Testis (tissue), 3 donors: ENCODE data around the gene MXD3. TPM values are rescaled to one million over a fixed set of nuclear protein-coding genes. Genes with fewer than 3 reads are reported as not detected.

ENCODE experiments used
- DNase-seq: peaks from one replicate; pipeline ENCODE4 v3.0.0-alpha.2; 2019
- H3K27ac ChIP-seq, 2 donors: fragments of 200-600 bp; sonication (generic); one replicate each; pipeline ENCODE4 v1.5.1; 2019
- H3K27me3 ChIP-seq: fragments of 200-600 bp; sonication (generic); one replicate; pipeline ENCODE4 v1.5.1; 2019
- H3K36me3 ChIP-seq: fragments of 200-600 bp; sonication (generic); one replicate; pipeline ENCODE4 v1.5.1; 2017; ENCODE audit warnings: low read depth; ENCODE audit errors: missing control alignments
- H3K4me1 ChIP-seq: fragments of 200-600 bp; sonication (generic); one replicate; pipeline ENCODE4 v1.5.1; 2019
- H3K4me3 ChIP-seq, 2 donors: fragments of 200-600 bp; sonication (generic); one replicate each; pipeline ENCODE4 v1.5.1; 2017 to 2019
- H3K9me3 ChIP-seq: fragments of 200-600 bp; sonication (generic); one replicate; pipeline ENCODE4 v1.5.1; 2017
- POLR2A ChIP-seq: fragments of 450-650 bp; IDR thresholded peaks from one replicate; pipeline ENCODE4 v1.6.1; 2017; ENCODE audit warnings: antibody characterized with exemption, mild to moderate bottlenecking, moderate library complexity
- WGBS, 2 donors: methylation state at CpG; one replicate each; pipeline ENCODE4 v1.1.5; 2018; 5-methylcytosine and 5-hydroxymethylcytosine counted together
- intact Hi-C: fragments of 100-400 bp; cut with DNase I; formaldehyde crosslinking; loops from one replicate; pipeline ENCODE4 v1.15.1; 2023; ENCODE audit warnings: low total_unique reads
- polyA plus RNA-seq: library from polyadenylated mRNA; stranded (reverse); fragments of 350-450 nt; fragmentation: Illumina TruSeq; extraction: RNeasy Lipid Tissue Mini Kit (QIAGEN cat#74804); gene quantifications from one replicate; pipeline ENCODE4 v1.2.3, GENCODE V29; 2014; ENCODE audit warnings: low read depth, low replicate concordance; ENCODE audit not compliant: insufficient read depth
- total RNA-seq, 2 donors: library from RNA; depleted of rRNA; stranded (reverse); fragments of >200 nt; gene quantifications; one replicate each; pipeline ENCODE4 v1.2.3, GENCODE V29; 2016
- TF ChIP-seq, protein P1 (sequence below), 3 experiments: fragments of 450-650 bp in 2 of 3; fragments of 200-600 bp in 1 of 3; sonication (generic) in 1 of 3; IDR thresholded peaks; one replicate each; pipeline ENCODE4 v1.5.1; 2016 to 2019; ENCODE audit warnings: antibody characterized with exemption in 3 of 3, mild to moderate bottlenecking in 2 of 3, moderate library complexity in 1 of 3

MXD3 gene
- total and polyA plus RNA-seq, 3 donors from 2014 or later: 7.7 to 12.9 (median 12.5) TPM

DNA sequence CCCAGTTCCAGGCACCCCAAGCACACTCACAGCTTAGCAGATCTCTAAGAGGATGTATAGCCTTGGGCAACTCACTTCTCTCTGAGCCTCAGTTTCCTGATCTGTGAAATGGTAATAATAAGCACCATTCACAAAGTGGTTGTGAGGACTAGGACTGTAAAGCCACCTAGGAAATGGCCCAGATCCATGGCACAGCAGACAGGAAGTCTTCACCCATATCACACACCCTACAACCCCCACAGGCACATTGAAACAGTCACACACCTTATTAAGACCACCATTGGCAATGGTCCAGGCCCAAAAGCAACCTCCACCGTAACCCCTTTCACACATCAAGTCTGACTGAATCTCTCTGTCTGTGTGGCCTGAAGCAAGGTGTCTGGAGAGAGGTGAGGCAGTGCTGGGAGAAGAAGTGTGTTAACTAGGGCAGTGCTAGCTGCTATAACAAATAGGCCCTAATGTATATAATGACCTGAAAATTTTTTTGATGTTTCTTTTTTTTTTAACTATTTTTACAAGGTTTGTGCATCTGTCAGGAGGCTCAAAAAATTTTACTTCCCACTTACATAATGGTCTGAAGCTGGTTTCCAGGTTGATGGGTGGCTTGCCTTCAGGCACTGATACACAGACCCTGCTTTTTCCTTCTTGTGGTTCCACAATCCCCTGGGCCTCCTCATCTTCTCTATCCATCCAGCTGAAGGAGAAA is 43.6 kb upstream of the MXD3 start:
- intact Hi-C loops: no loop called here
- TF ChIP-seq, protein P1, sequence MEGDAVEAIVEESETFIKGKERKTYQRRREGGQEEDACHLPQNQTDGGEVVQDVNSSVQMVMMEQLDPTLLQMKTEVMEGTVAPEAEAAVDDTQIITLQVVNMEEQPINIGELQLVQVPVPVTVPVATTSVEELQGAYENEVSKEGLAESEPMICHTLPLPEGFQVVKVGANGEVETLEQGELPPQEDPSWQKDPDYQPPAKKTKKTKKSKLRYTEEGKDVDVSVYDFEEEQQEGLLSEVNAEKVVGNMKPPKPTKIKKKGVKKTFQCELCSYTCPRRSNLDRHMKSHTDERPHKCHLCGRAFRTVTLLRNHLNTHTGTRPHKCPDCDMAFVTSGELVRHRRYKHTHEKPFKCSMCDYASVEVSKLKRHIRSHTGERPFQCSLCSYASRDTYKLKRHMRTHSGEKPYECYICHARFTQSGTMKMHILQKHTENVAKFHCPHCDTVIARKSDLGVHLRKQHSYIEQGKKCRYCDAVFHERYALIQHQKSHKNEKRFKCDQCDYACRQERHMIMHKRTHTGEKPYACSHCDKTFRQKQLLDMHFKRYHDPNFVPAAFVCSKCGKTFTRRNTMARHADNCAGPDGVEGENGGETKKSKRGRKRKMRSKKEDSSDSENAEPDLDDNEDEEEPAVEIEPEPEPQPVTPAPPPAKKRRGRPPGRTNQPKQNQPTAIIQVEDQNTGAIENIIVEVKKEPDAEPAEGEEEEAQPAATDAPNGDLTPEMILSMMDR (IDR thresholded peaks at IDR 0.05): no peak
- TF ChIP-seq POLR2A: no peak

DNA sequence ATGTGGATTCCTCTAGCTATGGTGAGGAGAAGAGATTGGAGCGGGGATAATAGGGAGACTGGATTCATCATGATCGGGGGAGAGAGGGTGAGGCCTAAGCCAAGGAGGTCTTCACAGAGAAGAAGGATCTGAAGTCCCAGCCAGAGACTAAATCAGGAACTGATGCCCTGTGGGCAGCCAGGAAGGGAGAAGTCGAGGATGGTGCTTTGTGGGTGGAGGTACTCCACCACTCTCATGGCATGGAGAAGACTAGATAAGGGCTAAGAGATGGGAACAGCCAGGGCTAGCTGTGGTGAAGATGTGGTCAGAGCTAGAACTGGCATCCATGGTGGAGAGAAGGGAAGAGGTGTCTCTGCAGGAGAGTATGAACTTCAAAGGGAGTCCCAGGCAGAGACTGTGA is 43.0 kb upstream of the MXD3 start:
- H3K27me3 ChIP-seq: no peaks in the 10 kb centered on the region
- TF ChIP-seq, protein P1 (IDR thresholded peaks at IDR 0.05): no peak
- no peak for TF ChIP-seq POLR2A
- no peak overlapping the region for H3K4me3 ChIP-seq
- no peaks in the 10 kb centered on the region for H3K36me3 ChIP-seq
- H3K4me1 ChIP-seq: peaks cover 12% of the 10 kb centered on the region
- WGBS, 2 donors: 71 to 77% methylated on average over 3 of the region's 3 CpGs
- intact Hi-C loops: no loop called here
- DNase-seq: no peak
- no peak overlapping the region for H3K27ac ChIP-seq
- no peaks in the 10 kb centered on the region for H3K9me3 ChIP-seq

More for the DNA sequence above, 43.6 kb upstream of the MXD3 start:
- no peak for DNase-seq
- no peaks in the 10 kb centered on the region for H3K9me3 ChIP-seq
- no peak overlapping the region for H3K27ac ChIP-seq
- H3K27me3 ChIP-seq: no peaks in the 10 kb centered on the region
- H3K36me3 ChIP-seq: no peaks in the 10 kb centered on the region
- 83 to 92% methylated on average over 1 of the region's 1 CpG for WGBS, 2 donors
- H3K4me3 ChIP-seq: no peak overlapping the region
- peaks cover 6% of the 10 kb centered on the region for H3K4me1 ChIP-seq

DNA sequence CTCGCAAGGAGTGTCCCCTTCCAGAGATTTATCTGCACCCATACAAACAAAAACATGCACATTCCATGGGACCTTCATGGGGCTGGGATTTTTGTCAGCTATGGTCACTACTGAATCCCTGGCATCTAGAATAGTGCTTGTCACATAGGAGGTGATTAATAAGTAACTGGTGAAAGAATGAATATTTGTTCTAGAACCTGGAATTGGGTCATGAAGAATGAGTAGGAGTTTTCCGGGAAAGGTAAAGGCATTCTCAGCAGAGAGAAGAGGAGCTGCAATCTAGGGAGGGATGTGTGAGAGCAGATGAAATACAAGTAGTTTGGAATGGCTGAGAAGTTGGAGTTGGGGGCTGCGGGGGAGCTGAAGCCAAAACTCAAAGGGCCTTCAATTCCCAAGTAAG is 42.6 kb upstream of the MXD3 start:
- H3K27me3 ChIP-seq: no peaks in the 10 kb centered on the region
- 82 to 94% methylated on average over 3 of the region's 3 CpGs for WGBS, 2 donors
- intact Hi-C loops: no loop called here

DNA sequence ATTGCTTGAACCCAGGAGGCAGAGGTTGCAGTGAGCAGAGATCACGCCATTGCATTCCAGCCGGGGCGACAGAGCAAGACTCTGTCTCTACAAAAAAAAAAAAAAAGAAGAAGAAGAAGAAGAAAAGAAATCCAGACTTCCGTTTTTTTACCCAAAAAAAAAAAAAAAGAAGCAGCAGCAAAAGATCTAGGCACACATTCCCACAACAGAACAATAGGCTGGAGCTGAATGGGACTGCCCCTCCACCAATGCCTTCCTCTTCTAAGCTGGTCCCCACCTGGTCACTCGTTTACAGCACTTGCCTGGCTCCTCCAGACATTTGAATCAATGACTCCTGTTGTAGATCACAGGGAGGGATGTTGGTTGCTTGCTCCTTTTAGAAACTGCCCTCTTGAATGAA is 41.4 kb upstream of the MXD3 start:
- 61 to 65% methylated on average over 5 of the region's 5 CpGs for WGBS, 2 donors
- Histone ChIP-seq H3K9me3 (no peaks in the 10 kb centered on the region), H3K4me3 (no peak overlapping the region), H3K27me3 (no peaks in the 10 kb centered on the region), H3K4me1 (peaks cover 16% of the 10 kb centered on the region), H3K36me3 (no peaks in the 10 kb centered on the region), H3K27ac (no peak overlapping the region)
- intact Hi-C loops: no loop called here
- no peak for DNase-seq
- TF ChIP-seq POLR2A: no peak
- TF ChIP-seq, protein P1 (IDR thresholded peaks at IDR 0.05): no peak

More for the DNA sequence above, 42.6 kb upstream of the MXD3 start:
- Histone ChIP-seq H3K4me3 (no peak overlapping the region), H3K9me3 (no peaks in the 10 kb centered on the region), H3K36me3 (no peaks in the 10 kb centered on the region), H3K4me1 (peaks cover 16% of the 10 kb centered on the region), H3K27ac (no peak overlapping the region)
- TF ChIP-seq, protein P1 (IDR thresholded peaks at IDR 0.05): no peak
- TF ChIP-seq POLR2A: no peak
- DNase-seq: no peak
